ENCODE results near the gene GOLGA6L1.
"Not testable (repeated sequence)": the region's sequence is repeated elsewhere in the genome, so short reads cannot be mapped to it uniquely, and the experiment has no call there.

The GOLGA6L1 gene

GRCh38 chr15:23136722-23137121, at the start of gene GOLGA6L1:
GOLGA6L1 (minus strand) TSS chr15:23136822; CDS start chr15:23136731, 91 bp downstream.
- DNase-seq: not testable (repeated sequence)

GRCh38 chr15:23181201-23181600, 44.6 kb upstream of the GOLGA6L1 start:
- not testable (repeated sequence) for DNase-seq

- not testable (repeated sequence) for DNase-seq
These were observed 43.9 kb upstream of the GOLGA6L1 start for GRCh38 chr15:23180547-23180927.

GRCh38 chr15:23179768-23180546, 43.3 kb upstream of the GOLGA6L1 start:
- not testable (repeated sequence) for DNase-seq

- DNase-seq: not testable (repeated sequence)
These were observed 40.1 kb upstream of the GOLGA6L1 start for GRCh38 chr15:23176683-23177082.

- DNase-seq: not testable (repeated sequence)
These were observed 39.0 kb upstream of the GOLGA6L1 start for GRCh38 chr15:23175606-23176005.

- not testable (repeated sequence) for DNase-seq
These were observed 38.1 kb upstream of the GOLGA6L1 start for GRCh38 chr15:23174609-23175140.

GRCh38 chr15:23132787-23133186, 3.8 kb downstream of the GOLGA6L1 start:
- not testable (repeated sequence) for DNase-seq

GRCh38 chr15:23118208-23118607, 18.4 kb downstream of the GOLGA6L1 start:
- no peak for DNase-seq

- DNase-seq: no peak
These were observed 40.8 kb downstream of the GOLGA6L1 start for GRCh38 chr15:23095796-23096195.

- DNase-seq: no peak
These were observed 53.5 kb downstream of the GOLGA6L1 start for GRCh38 chr15:23083115-23083514.

GRCh38 chr15:23081996-23082737, 54.5 kb downstream of the GOLGA6L1 start:
- DNase-seq: not testable (repeated sequence)

- DNase-seq: no peak
These were observed 55.4 kb downstream of the GOLGA6L1 start for GRCh38 chr15:23081271-23081670.

GRCh38 chr15:23079766-23080165, 56.9 kb downstream of the GOLGA6L1 start:
- no peak for DNase-seq
